Measurements from ENCODE around the gene PDE11A. TPM values are rescaled to one million over a fixed set of nuclear protein-coding genes. Genes with fewer than 3 reads are reported as not detected.
"Not testable (repeated sequence)": the region's sequence is repeated elsewhere in the genome, so short reads cannot be mapped to it uniquely, and the experiment has no call there.

PDE11A gene
- total and polyA plus RNA-seq, 9 donors = 0.15 to 2.0 (median 0.42) TPM; not detected in 1

DNA sequence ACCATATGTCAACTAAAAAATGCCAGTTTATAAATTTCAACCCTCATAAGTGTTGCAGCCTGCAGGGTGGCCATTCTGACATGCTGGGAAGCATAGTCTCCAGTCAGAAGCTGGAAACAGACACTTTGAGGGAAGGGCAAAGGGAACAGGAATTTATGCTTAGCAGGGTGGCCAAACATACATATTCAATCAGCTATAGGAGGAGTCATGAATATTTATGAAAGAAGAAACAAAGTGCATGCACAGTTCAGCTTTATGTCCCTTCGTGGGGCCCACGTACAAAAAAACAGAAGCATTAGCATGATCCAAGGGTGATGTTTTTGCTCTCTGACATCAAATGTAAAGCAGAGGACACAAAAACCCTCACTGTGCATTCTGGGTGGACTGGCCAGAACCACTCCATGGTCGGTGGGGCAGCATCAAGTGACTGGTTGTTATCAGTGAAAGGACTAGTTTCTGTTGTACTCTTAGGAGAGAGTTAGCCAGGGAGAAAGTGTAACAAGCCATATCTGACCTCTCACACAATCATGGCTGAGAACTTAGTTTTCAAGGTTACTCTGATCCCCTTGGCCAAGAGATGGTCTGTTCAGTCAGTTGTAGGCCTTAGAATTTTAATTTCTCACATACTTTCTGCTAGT lies 9.9 kb upstream of the PDE11A start:
- Histone ChIP-seq H3K36me3 (no peaks in the 10 kb centered on the region), H3K9me3 (no peaks in the 10 kb centered on the region), H3K27ac (no peak overlapping the region), H3K27me3 (no peaks in the 10 kb centered on the region), H3K4me1 (ENCODE audit: insufficient read depth) (no peaks in the 10 kb centered on the region), H3K4me3 (no peak overlapping the region)
- no peak for DNase-seq
- intact Hi-C loops (cut with DNase I) = no loop called here
- WGBS, 3 donors = 64 to 81% (median 64%) methylated on average over 3 of the region's 3 CpGs
- no peak for TF ChIP-seq POLR2A (IDR thresholded peaks at IDR 0.05)
- TF ChIP-seq, protein P1, sequence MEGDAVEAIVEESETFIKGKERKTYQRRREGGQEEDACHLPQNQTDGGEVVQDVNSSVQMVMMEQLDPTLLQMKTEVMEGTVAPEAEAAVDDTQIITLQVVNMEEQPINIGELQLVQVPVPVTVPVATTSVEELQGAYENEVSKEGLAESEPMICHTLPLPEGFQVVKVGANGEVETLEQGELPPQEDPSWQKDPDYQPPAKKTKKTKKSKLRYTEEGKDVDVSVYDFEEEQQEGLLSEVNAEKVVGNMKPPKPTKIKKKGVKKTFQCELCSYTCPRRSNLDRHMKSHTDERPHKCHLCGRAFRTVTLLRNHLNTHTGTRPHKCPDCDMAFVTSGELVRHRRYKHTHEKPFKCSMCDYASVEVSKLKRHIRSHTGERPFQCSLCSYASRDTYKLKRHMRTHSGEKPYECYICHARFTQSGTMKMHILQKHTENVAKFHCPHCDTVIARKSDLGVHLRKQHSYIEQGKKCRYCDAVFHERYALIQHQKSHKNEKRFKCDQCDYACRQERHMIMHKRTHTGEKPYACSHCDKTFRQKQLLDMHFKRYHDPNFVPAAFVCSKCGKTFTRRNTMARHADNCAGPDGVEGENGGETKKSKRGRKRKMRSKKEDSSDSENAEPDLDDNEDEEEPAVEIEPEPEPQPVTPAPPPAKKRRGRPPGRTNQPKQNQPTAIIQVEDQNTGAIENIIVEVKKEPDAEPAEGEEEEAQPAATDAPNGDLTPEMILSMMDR (IDR thresholded peaks at IDR 0.05) = no peak
- TF ChIP-seq EP300 (IDR thresholded peaks at IDR 0.05) = no peak

DNA sequence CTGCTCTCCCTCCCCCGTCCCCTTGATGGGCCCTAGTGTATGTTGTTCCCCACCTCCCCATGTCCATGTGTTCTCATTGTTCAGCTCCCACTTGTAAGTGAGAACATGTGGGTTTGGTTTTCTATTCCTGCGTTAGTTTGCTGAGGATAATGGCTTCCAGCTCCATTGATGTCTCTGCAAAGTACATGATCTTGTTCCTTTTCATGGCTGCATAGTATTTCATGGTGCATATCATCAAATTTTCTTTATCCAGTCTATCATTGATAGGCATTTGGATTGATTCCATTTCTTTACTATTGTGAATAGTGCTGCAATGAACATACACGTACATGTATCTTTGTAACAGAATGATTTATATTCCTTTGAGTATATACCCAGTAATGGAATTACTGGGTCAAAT lies 6.7 kb upstream of the PDE11A start:
- H3K4me1 ChIP-seq (ENCODE audit: insufficient read depth); H3K36me3 ChIP-seq; H3K27me3 ChIP-seq; DNase-seq; H3K4me3 ChIP-seq; H3K9me3 ChIP-seq; intact Hi-C loops (cut with DNase I); H3K27ac ChIP-seq: not testable (repeated sequence)
- WGBS, 3 donors = 86 to 90% (median 89%) methylated on average over 3 of the region's 3 CpGs

DNA sequence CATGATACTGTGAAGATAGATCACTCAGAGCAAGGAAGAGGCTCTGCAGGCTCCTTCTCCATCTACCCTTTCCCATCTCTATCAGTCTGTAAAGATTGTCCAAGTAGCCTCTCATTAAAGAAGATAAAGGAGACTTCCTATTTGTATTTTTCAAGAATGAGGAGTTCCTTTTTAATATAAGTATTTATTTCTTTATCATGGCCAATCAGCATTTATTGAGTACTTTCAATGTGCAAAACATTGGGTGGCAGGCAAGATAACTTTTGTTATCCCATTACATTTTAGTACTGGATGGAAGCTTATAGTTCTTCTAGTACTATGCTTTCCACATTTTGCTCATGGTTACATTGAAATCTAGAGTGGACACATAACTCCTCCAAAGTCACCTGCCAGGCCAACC lies 3.6 kb upstream of the PDE11A start:
- Histone ChIP-seq H3K4me1 (ENCODE audit: insufficient read depth) (no peaks in the 10 kb centered on the region), H3K36me3 (no peaks in the 10 kb centered on the region), H3K9me3 (no peaks in the 10 kb centered on the region), H3K27me3 (no peaks in the 10 kb centered on the region), H3K4me3 (no peak overlapping the region), H3K27ac (no peak overlapping the region)
- no peak for TF ChIP-seq EP300 (IDR thresholded peaks at IDR 0.05)
- intact Hi-C loops (cut with DNase I) = no loop called here
- no peak for DNase-seq

DNA sequence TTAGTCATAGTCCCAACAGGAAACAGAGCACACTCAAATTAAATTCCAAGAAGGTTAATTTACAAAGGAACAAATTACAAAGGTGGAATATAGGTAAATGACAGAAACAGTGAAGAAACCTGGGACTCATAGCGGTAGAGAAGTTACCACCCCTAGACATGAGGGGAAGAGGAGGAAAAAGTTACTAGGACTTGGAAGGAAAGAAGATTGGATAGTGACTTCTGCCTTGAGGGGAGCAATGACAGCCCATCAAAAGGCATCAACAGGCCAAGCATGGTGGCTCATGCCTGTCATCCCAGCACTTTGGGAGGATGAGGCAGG lies 2.4 kb upstream of the PDE11A start:
- H3K36me3 ChIP-seq = no peaks in the 10 kb centered on the region
- WGBS, 3 donors = 93 to 97% (median 95%) methylated on average over 1 of the region's 1 CpG
- H3K27ac ChIP-seq = no peak overlapping the region
- no peaks in the 10 kb centered on the region for H3K27me3 ChIP-seq
- no peak overlapping the region for H3K4me3 ChIP-seq
- TF ChIP-seq EP300 (IDR thresholded peaks at IDR 0.05) (no peak), POLR2A (IDR thresholded peaks at IDR 0.05) (no peak)
- TF ChIP-seq, protein P1 (IDR thresholded peaks at IDR 0.05) = no peak
- no peaks in the 10 kb centered on the region for H3K9me3 ChIP-seq
- no peak for DNase-seq
- H3K4me1 ChIP-seq (ENCODE audit: insufficient read depth) = no peaks in the 10 kb centered on the region
- intact Hi-C loops (cut with DNase I) = no loop called here

DNA sequence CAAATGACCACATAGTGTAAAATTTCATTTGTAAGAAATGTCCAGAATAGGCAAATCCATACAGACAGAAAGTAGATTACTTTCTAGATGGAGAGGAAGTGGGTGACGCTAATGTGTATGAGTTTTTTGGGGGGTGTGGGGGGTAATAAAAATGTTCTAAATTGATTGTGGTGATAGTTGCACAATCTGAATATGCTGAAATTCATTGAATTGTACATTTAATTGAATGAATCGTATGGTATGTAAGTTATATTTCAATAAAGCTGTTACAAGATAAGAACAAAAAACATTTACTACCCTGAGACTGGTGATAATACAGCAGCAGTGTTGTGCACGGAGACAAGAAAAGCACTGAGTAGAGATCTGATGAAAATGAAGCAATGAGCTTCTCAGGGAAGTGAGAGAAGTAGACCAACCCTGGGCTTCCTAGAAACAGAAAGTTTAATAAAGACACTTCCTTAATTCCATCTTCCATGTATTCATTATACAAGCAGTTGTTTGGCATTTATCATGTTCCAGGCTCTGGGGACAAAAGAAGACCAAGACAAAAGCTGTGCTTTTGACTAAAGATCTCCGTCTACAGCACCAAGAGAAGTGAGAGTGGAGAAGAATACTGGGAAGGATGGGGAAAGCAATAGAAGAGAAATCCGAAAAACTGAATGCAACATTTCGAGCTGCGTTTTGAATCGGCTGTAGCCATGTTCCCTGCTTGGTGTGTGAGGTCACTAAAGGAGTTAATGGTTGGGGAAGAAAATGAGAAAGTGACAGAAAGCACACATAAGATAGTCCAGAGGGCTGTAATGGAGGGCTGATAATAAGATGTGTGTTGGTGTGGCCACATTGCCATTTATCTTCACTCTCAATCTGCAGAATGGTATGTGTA lies 1.8 kb upstream of the PDE11A start:
- H3K27ac ChIP-seq = no peak overlapping the region
- TF ChIP-seq EP300 (IDR thresholded peaks at IDR 0.05) = no peak
- TF ChIP-seq, protein P1 (IDR thresholded peaks at IDR 0.05) = no peak
- H3K4me3 ChIP-seq = no peak overlapping the region
- no peaks in the 10 kb centered on the region for H3K36me3 ChIP-seq
- 85 to 89% (median 88%) methylated on average over 8 of the region's 8 CpGs for WGBS, 3 donors
- no peaks in the 10 kb centered on the region for H3K9me3 ChIP-seq
- DNase-seq = no peak
- no peaks in the 10 kb centered on the region for H3K27me3 ChIP-seq
- intact Hi-C loops (cut with DNase I) = no loop called here
- H3K4me1 ChIP-seq (ENCODE audit: insufficient read depth) = no peaks in the 10 kb centered on the region
